ENCODE data around the gene WBP2NL.
"Not testable (repeated sequence)": the region's sequence is repeated elsewhere in the genome, so short reads cannot be mapped to it uniquely, and the experiment has no call there.

The WBP2NL gene

DNA sequence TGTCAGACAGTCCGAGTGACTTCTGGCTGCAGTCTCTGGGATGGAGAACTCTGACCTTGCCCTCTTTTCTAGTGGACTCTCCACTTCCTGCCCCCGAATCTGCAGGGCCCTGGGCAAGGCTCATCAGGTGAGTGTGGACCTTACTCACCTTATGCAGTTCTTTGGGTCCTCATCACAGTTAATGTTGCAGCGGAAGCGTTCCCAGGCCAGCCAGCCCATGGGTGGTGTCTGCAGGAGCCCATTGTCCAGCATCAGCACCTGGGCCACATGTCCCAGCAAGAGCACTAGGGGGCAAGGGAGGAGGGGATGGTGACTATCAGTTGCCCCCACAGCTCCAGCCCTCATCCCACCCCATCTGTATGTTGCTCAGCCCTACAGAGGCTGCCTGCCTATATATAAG, 69.7 kb downstream of the WBP2NL start:
- peaks cover 14% of the 10 kb centered on the region for H3K36me3 Mint-ChIP-seq (ENCODE audit: low read depth)
- peaks cover 19% of the 10 kb centered on the region for H3K4me1 Mint-ChIP-seq (ENCODE audit: low read depth)

GRCh38 chr22:42069801-42070516, 71.4 kb downstream of the WBP2NL start:
- peaks cover 25% of the 10 kb centered on the region for H3K4me1 Mint-ChIP-seq (ENCODE audit: low read depth)
- peak overlapping the region; percentile 90 for H3K27ac Mint-ChIP-seq
- peak overlapping the region; percentile 88 for H3K4me3 Mint-ChIP-seq
- H3K9me3 Mint-ChIP-seq = no peaks in the 10 kb centered on the region
- H3K27me3 Mint-ChIP-seq = no peaks in the 10 kb centered on the region
- peaks cover 12% of the 10 kb centered on the region for H3K36me3 Mint-ChIP-seq (ENCODE audit: low read depth)

More for the DNA sequence above, 69.7 kb downstream of the WBP2NL start:
- Mint-ChIP-seq H3K9me3 (no peaks in the 10 kb centered on the region), H3K27me3 (no peaks in the 10 kb centered on the region), H3K4me3 (no peak overlapping the region), H3K27ac (no peak overlapping the region)

DNA sequence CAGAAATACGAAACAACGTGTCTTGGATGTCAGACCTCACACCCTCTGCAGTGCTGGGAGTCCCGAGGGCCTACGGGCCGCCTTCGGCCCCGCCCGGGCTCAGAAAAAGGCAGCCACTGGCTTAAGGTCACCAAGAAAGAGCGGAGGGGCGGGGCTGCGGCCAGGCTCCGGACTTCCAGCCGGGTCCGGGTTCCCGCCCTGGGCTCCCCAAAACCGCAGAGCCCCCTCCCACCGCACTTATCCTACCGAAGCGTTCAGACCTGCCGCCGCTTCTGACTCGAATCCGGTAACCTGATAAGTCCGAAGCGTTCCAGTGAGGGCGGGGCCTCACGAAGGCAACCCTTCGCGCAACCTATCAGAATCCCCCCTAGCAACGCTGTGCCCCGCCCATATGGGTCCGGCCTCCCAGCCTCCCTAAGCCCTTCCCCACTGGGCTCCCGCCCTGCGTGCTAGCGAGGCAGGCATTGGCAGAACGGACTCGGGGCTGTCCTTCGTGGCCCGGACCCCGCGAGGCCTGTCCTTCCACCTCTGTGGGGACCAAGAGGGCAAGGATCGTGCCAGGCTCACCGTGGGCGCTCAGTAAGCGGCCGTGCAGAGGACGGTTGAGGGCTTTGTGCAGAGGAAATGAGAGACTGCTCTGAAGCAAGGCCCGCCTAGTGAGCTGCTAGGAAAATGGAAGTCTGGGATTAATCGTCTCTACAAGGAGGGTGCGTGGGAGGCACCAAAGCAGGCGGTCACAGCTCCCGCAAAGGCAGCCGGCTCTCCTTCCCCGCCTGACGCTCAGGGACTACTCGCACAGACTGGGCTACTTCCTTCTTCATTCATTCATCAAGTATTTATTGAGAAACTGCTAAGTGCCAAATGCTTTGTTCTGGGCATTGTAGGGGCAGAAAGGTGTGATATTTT, 72.2 kb downstream of the WBP2NL start, which contains the start of gene NAGA:
TSS of gene NAGA (minus strand) at position 296 of the 906 bp plus-strand sequence. CDS start 515 bp downstream, outside the sequence.
- Mint-ChIP-seq H3K27ac (peak within 1 kb of the TSS; percentile 90), H3K4me1 (ENCODE audit: low read depth) (peaks cover 25% of the 10 kb centered on the region), H3K36me3 (ENCODE audit: low read depth) (peaks cover 5% of the 10 kb centered on the region), H3K27me3 (no peaks in the 10 kb centered on the region), H3K9me3 (no peaks in the 10 kb centered on the region), H3K4me3 (peak within 1 kb of the TSS; percentile 88)

GRCh38 chr22:42071508-42071907, 72.9 kb downstream of the WBP2NL start:
- not testable (repeated sequence) for H3K27me3 Mint-ChIP-seq; H3K9me3 Mint-ChIP-seq; H3K36me3 Mint-ChIP-seq (ENCODE audit: low read depth); H3K27ac Mint-ChIP-seq
- Mint-ChIP-seq H3K4me1 (ENCODE audit: low read depth) (peaks cover 25% of the 10 kb centered on the region), H3K4me3 (peak overlapping the region; percentile 88)

DNA sequence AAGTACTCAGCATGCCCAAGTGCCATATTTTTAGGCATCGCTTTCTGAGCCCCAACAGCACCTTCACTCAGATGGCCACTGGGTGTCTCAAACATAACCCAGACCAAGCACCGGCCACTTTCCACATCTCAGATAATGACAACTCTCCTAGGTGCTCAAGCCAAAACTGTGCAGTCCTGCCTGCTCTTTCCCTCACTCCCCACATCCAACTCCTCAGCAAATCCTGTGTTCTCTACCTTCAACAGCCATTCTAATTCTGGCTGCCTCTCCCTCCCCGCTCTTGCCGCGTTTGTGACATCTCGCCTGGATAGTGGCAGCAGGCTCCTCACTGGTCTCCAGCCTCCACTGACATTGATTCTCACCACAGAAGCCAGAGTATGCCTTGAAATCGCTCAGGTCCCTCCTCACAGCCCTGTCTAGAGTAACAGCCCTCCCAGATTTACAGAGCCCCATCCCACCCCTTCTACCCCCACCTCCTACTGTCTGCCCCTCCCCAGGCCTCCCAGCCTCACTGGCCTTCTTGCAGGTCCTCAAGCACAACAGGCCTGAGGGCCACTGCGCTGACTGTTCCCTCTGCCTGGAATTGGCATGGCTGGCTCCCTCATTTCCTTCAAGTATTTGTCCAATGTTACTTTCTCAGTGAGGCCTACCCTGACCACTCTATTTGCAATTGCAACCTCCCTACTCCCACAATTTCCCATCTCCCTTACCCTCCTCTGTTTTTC, 74.2 kb downstream of the WBP2NL start:
- Mint-ChIP-seq H3K9me3 (no peaks in the 10 kb centered on the region), H3K4me1 (ENCODE audit: low read depth) (peaks cover 25% of the 10 kb centered on the region), H3K27ac (peak overlapping the region; percentile 13), H3K4me3 (peak overlapping the region; percentile 0), H3K36me3 (ENCODE audit: low read depth) (no peaks in the 10 kb centered on the region), H3K27me3 (no peaks in the 10 kb centered on the region)

GRCh38 chr22:42073621-42074041, 75.0 kb downstream of the WBP2NL start:
- Mint-ChIP-seq H3K4me3 (peak overlapping the region; percentile 64), H3K9me3 (no peaks in the 10 kb centered on the region), H3K4me1 (ENCODE audit: low read depth) (peaks cover 25% of the 10 kb centered on the region), H3K36me3 (ENCODE audit: low read depth) (no peaks in the 10 kb centered on the region), H3K27me3 (no peaks in the 10 kb centered on the region), H3K27ac (peak overlapping the region; percentile 63)

DNA sequence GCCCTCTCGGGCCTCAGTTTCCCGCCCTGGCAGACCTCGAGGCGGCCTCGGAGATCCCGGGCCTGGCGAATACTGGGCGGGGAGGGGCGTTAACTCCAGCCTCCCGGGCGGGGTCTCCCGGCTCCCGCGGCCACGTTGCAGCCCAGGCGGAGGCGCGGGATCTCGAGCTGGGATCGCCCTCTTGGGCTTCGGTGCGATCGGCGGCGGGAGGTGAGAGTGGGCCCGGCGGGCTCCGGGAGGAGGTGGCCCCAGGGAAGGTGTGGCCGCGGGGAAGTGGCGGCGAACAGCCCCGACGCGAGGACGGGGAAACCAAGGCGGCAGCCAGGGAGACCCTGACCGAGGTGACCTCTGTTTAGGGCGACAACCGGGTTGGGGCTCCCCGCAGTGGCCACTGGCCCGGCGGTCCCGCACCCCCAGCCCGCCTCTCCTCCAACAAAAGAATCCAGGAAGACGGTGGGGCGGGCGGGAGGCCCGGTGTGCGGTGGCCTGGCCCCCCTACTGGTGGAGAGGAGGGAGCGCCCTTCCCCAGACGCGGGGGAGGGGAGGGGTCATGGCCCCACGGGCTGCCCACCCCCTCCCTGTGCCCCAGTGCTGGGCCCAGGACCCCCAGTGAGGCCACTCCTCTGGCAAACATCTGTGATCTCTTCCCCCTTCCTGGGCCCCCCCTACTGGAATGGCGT, 75.7 kb downstream of the WBP2NL start, which contains the start of gene PHETA2:
TSS of gene PHETA2 (plus strand) at position 117 of the 680 bp plus-strand sequence. CDS start 3,046 bp downstream, outside the sequence.
- Mint-ChIP-seq H3K4me3 (peak within 1 kb of the TSS; percentile 64), H3K36me3 (ENCODE audit: low read depth) (no peaks in the 10 kb centered on the region), H3K4me1 (ENCODE audit: low read depth) (peaks cover 32% of the 10 kb centered on the region), H3K27ac (peak within 1 kb of the TSS; percentile 67), H3K27me3 (no peaks in the 10 kb centered on the region), H3K9me3 (no peaks in the 10 kb centered on the region)

GRCh38 chr22:42074846-42075676, 76.5 kb downstream of the WBP2NL start:
- Mint-ChIP-seq H3K27me3 (no peaks in the 10 kb centered on the region), H3K9me3 (no peaks in the 10 kb centered on the region), H3K36me3 (ENCODE audit: low read depth) (no peaks in the 10 kb centered on the region), H3K4me1 (ENCODE audit: low read depth) (peaks cover 35% of the 10 kb centered on the region), H3K27ac (peak overlapping the region; percentile 67), H3K4me3 (peak overlapping the region; percentile 17)

DNA sequence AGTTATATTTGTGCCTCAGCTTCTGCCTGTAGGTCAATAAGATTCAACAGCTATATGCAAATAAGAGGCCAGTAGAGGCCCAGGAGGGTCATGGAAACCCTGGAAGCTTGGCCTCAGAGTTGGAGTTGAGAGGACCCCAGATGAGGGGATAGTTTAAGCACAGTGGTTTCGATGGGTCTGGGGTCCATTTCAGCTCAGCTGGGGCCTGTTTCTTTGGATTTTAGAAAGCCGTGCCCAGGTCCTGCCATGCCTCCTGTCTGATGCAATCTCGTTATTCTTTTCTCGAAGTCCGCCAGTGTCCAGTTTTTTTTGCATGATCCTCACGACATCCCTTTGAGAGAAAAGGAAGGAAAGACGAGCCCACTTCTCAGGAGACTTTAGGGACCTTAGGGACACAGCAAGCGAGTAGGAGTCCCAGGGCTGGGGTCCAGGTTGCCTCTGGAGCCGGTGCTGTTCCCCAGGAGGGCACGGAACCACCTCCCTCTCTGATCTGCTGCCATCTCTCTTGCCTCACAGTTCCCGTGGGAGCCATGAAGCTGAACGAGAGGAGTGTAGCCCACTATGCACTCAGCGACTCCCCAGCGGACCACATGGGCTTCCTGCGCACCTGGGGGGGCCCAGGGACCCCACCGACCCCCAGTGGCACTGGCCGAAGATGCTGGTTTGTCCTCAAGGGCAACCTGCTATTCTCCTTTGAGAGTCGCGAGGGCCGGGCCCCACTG, 78.3 kb downstream of the WBP2NL start:
- Mint-ChIP-seq H3K4me1 (ENCODE audit: low read depth) (peaks cover 36% of the 10 kb centered on the region), H3K27me3 (no peaks in the 10 kb centered on the region), H3K36me3 (ENCODE audit: low read depth) (peaks cover 4% of the 10 kb centered on the region), H3K4me3 (no peak overlapping the region), H3K27ac (no peak overlapping the region), H3K9me3 (no peaks in the 10 kb centered on the region)

DNA sequence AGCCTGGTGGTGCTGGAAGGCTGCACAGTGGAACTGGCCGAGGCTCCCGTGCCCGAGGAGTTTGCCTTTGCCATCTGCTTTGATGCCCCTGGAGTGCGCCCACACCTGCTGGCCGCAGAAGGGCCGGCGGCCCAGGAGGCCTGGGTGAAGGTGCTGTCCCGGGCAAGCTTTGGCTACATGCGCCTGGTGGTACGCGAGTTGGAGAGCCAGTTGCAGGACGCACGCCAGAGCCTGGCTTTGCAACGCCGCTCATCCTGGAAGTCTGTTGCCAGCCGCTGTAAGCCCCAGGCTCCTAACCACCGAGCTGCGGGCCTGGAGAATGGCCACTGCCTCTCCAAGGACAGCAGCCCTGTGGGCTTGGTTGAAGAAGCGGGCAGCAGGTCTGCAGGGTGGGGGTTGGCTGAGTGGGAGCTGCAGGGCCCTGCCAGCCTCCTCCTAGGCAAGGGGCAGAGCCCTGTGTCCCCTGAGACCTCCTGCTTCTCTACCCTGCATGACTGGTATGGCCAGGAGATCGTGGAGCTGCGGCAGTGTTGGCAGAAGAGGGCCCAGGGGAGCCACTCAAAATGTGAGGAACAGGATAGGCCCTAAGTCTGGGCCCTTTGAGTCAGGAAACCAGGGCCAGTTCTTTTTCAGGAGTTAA, 79.0 kb downstream of the WBP2NL start:
- peaks cover 10% of the 10 kb centered on the region for H3K36me3 Mint-ChIP-seq (ENCODE audit: low read depth)
- no peak overlapping the region for H3K4me3 Mint-ChIP-seq
- H3K27ac Mint-ChIP-seq = peak overlapping the region; percentile 26
- H3K9me3 Mint-ChIP-seq = no peaks in the 10 kb centered on the region
- H3K27me3 Mint-ChIP-seq = no peaks in the 10 kb centered on the region
- H3K4me1 Mint-ChIP-seq (ENCODE audit: low read depth) = peaks cover 43% of the 10 kb centered on the region
